Stimulated activated CD4-positive, alpha-beta T cell treated with anti-CD3 and anti-CD28 coated beads, Interleukin-1b, Interleukin-23, amount 100 ng/mL, for 1 hour (primary cell): ENCODE measurements around the gene ARHGAP44.
"Not testable (repeated sequence)": the region's sequence is repeated elsewhere in the genome, so short reads cannot be mapped to it uniquely, and the experiment has no call there.

Source experiments
- DNase-seq, 2 donors: peaks; one replicate each; pipeline ENCODE4 v3.0.0-alpha.2; 2020; ENCODE audit warnings: low read depth in 2 of 2

ARHGAP44 gene

DNA sequence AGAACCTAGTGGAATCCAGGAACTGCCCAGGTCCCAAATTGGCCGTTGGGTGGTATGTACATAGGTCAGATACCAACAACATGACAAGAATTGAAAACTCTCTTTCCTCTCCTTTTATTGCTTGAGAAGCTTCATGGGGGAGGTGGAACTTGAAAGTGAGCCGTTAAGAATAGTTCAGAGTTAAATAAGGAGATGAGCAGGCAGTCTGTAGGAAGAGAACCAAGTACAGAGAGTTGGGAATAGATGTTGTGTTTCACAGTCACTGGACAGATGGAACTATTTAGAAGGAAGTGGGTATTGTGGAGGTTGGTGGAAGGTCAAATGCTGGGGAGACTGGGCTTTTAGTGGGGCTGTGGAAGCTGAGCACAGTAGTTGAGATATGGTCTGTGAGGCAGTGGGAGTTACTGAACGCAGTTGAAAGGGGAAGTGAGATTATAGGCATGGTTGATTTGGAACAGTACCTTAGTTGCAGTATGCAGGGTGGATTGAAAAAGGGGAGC, 26.4 kb downstream of the ARHGAP44 start:
- no peak for DNase-seq

DNA sequence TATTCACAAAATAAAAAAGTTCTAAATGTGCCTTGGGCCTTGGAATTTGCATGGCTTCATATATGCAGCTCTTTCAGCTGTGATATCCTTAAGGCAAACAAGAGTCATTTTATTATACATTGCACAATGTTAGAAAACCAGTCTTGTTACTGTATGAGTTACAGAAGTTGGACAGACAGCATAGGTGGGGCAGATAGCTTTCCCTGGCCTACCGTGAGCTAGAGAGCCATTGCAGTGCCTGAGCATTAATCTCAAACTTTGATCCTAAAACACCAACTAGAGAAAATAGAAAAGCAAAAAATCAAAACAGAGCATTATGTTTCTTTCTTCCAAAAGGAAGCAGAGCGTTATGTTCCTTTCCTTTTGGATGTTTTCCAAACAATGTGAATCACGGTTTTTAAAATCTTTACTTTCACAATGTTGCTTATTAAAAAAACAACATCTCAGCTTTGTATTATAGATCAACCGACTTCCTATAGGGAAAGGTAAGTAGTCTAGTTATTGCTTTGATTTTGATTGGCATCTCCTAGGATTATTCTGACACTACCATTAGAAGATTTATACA, 32.2 kb downstream of the ARHGAP44 start:
- no peak for DNase-seq

DNA sequence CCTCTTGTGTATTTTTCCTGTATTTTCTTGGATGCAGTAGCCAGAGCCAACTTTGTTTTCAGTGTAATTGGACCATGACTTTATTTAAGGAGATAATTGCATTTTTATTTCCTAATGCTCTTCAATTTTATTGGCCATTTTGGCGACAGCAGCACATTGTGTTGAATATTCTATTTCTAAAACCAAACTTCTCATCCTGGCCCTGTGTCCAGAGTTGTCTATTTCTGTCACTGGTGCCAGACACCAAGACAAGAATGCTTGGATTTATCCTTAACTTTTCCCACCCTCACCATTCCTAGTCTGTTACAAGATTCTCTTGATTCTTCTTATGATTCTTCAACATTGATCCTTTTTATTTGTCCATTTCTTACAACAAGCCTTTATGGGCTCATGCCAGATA, 37.1 kb downstream of the ARHGAP44 start:
- DNase-seq = no peak

DNA sequence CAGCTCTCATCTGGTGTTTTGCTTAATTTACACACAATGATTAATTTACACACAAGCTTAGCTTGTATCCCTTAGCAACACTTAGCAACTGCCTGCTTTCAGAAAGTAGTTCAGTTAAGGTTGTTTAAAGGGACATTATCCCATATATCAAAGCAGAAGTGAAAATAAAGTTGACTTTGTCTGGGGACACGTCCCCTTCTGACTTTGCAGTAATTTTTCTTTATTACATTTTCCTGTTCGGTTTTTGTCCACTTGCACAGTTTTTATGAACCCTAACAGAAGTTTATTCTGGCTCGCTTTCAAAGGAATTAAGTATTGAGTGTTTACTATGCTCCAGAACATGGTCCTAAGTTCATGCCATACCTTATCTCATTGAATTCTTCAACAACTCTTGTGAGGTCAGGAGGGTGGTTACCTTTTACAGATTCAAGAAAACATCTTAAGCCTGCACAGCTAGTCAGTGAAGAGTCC, 41.5 kb downstream of the ARHGAP44 start:
- DNase-seq = no peak

DNA sequence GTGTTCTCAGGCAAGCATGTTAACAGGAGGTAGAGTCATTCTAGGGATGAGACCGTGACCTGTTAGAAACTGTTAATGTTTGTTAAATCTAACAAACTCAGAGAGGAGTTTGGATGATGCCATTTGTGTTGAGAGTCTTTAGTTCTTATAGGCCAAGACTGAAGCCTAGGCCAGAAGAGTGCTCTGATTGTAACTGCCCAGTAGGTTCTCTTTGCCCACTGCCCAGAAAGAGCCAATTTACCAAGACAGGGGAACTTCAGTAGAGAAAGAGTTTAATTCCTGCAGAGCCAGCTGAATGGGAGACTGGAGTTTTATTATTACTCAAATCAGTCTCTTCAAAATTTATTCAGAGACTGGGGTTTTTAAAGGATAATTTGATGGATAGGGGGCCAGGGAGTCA, 42.5 kb downstream of the ARHGAP44 start:
- no peak for DNase-seq

DNA sequence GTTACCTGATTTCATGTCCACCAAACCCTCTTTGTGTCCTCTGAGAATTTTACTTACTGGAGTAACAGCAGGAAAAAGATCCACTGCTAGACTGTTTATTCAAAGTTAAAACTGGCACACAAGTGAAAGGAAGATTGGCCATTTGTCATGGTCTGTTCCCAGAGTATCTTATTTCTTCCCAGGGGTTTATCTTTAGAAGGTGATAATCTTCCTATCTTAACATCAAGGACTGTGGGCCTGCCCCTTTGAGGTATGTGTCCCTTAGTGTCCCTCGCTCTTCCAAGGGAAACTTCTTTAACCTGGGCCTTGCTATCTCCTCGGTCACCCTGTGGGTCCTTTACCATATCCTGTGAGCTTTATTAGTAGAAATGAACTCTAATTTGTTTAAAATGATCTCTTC, 49.7 kb downstream of the ARHGAP44 start:
- no peak for DNase-seq

DNA sequence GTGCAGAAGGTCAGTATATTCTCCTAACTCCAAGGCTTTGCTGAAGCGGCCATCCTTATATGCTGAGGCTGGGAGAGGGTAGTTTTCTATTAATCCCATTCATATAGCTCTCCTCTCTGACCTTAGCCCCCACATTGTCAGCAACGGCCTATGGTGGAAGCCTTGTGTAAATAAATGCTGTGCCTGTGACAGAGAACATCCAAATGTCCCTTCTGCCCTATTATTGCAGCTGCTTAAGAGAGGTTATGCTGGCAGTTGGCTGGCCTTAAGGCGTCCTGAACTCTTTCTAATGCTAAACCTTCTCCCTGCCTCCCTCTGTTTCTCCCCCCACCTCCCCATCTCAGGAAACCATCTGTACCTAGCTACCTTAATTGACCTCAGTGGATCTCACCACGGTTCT, 53.6 kb downstream of the ARHGAP44 start:
- no peak for DNase-seq

DNA sequence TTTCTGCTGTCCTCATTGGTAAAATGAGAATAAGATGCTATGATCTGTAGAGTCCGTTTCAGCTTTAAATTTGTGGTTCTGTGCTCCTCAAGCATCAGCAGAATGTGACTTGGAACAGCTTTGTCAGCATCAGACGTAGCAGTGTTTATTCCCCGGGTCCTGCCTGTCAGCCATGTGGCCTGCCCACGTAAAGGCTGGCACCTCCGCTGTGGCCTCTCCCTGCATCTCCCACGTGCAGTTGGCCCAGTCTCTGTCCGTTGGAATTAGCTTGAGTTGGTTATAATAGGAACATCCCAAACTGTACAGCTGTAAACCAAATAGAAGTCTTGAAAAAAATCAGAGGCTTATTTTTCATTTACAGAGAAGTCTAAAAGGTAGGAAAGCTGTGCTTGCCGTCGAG, 61.7 kb downstream of the ARHGAP44 start:
- DNase-seq = no peak

DNA sequence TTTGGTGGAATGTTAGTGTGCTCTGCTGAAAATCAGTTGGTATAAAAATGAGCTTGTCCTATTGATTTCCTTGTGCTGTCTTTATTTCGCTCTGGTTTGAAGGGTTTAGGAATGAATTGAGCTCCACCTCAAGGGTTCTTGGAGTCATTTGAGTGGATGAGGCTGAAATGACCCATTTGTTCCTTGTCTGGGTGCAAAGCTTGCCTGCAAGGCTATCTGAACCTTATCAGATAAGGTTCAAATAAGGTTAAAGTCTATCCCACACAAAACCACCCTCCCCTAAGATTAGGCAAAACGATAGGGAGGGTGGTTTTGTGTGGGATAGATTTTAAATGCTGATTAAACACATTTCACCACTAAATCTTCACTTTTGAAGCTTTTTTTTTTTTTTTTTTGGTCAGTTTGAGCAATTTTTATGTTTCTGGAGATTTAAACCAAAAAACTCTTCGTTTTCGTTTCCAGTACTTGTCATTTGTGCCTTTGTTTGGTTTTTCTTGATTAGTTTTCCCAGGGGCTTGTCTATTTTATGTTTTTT, 62.7 kb downstream of the ARHGAP44 start:
- no peak for DNase-seq

DNA sequence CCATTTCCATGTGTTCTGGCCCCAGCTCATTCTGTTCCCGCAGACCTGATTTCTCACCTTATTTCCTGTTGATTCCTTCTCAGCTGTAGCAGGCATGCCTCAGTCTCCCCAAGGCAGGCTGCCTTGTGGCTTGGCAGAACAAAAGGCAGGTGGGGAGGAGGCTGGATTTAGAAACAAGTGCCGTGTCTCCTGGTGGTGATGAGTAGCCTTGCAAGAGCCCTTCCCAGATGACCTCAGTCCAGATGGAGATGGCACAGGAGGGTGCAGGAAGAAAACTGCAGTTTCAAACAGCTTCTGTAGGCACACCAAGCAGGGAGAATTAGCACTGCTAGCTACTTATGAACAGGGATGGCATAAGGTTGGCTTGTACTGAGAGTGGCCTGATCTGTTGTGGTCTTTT, 64.6 kb downstream of the ARHGAP44 start:
- DNase-seq = no peak

DNA sequence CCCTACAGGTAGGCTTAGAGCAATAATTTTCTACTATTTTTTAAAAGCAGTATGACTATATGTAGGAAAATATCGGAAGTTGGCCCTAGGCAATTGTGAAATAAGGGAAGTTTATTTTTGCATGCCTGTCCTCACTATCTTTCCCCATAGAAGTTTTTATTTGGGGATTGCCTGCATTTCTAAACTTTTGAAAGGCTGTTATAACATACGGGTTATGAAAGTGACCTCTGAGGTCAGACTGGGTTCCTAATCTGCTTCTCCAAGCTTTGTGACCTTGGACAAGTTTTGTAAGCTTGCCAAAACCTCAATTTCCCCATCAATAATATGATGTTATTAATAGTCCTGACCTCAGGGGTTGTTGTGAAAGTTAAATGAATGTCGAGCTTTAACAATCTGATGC, 67.1 kb downstream of the ARHGAP44 start:
- no peak for DNase-seq

DNA sequence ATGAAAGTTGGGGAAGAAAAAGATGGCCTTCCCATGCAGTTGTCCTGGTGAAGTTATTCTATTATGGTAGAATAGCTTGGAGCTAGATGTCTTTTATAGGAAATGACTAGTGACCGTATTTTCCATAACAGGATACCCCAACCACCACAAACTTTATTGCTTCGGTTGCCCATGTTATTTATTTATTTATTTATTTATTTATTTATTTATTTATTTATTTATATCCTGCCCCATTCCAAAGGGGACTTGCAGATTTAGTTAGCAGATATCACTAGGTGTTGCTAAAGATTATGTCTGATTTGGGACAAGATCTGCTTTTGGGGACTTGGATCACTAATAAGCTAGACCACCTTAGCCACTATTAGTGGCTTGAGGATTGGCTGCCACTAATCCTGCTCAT, 68.3 kb downstream of the ARHGAP44 start:
- no peak for DNase-seq

DNA sequence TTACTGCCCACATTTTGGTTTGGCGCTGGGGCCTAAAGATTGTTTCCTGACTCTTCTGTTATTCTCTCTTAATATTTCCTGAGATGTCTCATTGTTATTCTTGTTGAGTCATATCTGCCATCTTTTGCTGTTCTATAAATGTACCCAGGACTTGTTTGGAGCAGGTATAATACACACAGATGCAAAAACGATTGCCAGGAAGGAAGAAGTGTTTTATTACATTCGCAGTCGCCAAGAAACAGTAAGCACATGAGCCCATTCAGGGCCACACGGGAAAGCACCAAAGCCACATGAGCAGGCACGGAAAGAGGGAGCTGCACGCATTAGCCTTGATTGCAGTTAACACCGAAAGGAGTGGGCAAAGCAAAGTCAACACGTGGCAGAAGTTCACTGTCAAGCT, 70.2 kb downstream of the ARHGAP44 start:
- DNase-seq = no peak

DNA sequence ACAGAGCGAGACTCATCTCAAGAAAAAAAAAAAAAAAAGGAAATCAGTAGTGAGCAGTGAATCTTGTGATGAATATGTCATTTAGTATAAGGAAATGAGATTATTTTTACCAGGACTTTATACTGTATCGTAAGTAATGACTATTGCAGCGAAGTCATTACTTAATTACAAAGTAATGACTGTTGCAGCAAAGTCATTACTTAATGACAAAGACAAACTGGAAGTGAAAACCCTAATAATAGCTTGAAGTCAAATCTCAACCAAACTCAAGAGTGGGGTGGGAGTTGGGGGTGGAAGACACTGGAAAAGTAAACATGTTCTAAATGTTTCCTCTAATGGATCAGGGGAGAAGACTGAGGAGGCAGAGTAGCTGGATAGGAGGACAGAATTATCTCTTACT, 76.5 kb downstream of the ARHGAP44 start:
- DNase-seq = no peak

DNA sequence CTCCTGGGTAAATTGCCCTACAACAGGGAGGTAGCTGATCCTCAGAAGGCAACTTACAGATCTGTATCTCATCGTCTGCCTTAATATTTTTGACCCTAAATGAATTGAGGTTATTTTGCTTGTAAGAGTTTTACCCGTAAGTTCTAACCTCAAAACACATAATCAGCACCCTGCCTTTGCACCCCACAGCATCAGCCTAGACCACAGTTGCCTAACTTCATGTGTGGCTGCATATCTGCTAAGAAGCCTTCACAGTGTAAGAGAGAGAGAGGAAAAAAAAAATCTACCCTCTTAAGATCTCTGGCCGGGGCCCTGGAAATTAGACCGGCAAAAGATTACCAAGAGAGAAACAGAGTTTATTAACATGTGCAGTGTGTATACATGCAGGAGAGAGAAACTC, 76.9 kb downstream of the ARHGAP44 start:
- no peak for DNase-seq

DNA sequence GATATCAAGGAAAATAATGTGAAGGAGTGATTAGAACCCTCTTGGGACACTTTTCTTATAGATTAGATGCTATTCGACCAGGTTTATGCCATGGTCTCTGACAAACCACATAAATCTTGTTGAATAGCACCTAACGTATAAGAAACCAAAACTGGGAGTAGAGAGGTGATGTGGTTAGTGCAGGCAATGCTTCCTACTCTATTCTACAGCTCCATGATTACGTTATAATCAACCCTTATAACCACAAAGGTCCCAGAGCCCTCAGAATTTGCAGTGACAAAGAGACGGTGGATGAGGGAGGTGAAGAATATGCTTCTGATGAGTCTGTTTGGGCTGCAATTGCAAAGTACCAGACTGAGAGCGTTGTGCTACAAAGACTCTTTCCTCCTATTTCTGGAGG, 78.4 kb downstream of the ARHGAP44 start:
- no peak for DNase-seq

DNA sequence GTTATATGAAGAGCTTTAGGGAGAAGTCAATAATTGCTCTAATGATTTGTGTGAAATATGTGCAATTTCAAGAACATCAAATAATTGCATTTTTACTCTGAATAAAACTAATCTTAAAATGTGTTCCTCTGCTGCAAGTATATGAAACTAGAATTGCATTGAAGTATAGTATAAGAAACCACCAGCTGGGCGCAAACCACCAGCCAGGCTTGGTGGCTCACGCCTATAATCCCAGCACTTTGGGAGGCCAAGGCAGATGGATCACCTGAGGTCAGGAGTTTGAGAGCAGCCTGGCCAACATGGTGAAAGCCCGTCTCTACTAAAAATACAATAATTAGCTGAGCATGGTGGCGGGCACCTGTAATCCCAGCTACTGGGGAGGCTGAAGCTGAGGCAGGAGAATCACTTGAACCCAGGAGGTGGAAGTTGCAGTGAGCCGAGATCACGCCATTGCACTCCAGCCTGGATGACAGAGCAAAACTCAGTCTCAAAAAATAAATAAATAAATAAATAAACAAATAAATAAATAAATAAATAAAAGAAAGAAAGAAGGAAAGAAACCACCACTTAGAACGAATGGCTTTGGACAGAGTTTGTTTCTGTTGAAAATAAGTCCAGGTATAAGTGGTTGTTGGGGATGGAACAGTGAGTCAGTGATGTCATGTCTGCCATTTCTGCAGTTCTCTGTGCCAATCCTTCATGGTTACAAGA, 84.3 kb downstream of the ARHGAP44 start:
- DNase-seq = not testable (repeated sequence)

DNA sequence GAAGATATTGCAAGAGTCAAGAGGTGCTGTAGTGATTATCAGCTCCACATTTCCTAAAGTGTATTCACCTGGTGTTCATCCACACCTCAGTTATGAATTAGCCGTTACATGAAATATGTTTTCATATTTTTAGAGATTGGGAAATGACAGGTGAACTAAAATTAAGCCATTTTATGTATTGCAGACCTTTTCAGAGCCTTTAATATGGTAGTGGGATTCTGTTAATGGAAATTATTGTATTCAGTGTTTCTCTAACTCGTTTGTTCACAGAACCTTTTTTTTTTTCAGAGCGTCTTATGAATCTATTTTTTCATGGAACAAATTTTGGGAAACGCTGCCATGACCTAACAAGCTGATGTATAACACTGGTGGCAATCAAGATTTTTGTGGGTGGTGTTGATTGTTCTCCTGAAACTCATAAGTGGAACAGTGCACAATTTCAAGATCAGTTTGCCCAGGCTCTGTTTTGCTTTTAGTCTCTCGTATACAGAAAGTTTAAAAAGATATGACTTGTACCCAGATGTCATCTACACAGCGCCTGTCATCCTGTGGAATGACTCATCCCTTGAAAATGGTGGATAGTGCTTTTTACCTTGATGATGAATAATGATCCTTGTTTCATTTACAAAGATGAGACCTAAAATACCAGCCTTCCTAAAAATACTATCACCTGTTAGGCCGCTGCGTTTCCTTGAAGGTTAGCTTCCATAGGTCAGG, 88.8 kb downstream of the ARHGAP44 start:
- no peak for DNase-seq

DNA sequence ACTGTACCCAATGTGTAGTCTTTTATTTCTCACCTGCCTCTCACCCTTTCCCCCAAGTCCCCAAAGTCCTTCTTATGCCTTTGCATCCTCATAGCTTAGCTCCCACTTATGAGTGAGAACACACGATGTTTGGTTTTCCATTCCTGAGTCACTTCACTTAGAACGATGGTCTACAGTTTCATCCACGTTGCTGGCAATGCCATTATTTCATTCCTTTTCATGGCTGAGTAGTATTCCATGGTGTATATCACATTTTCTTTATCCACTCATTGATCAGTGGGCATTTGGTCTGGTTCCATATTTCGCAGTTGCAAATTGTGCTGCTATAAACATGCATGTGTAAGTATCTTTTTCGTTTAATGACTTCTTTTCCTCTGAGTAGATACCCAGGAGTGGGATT, 89.8 kb downstream of the ARHGAP44 start:
- not testable (repeated sequence) for DNase-seq

DNA sequence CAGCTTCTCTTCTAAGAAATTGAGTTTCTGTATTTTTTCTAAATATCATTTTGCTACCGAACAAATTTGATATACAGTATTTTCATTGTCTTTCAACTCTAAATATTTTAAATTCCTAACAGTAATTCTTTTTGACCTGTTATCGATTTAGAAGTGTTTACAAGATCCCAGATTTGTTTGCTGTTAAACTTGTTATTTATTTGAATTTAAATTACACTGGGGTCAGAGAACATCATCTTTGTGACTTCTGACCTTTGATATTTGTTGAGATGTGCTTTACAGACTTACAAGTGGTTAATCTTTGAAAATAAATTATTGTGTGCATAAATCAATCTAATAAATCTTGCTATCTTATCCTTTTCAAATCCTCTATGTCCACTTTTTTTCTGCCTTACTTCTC, 94.2 kb downstream of the ARHGAP44 start:
- DNase-seq = no peak

DNA sequence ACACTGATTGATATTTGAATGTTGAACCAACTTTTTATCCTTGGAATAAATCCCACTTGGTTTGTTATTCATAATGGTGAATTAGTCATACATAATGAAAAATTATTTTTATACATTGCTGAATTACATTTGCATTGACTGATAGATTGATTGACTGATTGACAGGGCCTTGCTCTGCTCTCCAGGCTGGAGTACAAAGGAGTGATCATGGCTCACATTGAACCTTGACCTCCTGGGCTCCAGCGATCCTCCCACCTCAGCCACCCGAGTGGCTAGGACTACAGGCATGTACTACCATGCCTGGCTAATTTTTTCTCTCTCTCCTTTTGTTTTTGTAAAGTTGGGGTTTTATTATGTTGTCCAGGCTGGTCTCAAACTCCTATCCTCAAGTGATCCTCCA, 97.8 kb downstream of the ARHGAP44 start:
- no peak for DNase-seq

DNA sequence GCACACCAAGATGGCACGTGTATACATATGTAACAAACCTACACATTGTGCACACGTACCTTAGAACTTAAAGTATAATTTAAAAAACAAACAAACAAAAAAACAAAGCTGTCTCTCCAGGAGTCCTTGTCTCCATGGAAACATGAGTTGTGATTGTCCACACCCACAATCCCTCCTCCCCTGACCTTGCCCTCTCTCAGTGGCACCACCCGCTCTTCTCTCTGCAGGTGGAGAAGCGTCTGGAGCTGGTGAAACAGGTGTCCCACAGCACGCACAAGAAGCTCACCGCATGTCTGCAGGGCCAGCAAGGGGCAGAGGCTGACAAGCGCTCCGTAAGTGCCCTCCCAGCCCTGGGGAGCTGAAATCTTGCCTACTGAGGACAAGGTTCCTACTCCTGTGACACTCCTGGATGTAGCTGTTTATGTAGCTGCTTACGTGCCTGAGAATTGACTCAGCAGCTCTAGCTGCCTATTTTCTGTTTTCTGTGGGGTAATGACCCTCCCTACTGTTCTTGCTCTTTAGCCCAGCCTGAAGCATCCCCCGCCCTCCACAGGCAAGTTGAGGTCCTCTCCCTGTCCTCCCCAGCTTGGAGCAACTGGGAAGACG, 107.0 kb downstream of the ARHGAP44 start:
- DNase-seq = no peak
